BE2C (cell line): ENCODE measurements around the gene ANGPT4.

Experiments used
- DNase-seq: peaks from one replicate; pipeline ENCODE4 v3.0.0-alpha.2; 2020
- H3K27me3 ChIP-seq: fragments of 250-450 bp; sonication (Bioruptor Pico); 2 replicates; pipeline ENCODE4 v1.5.1; 2020; ENCODE audit warnings: mild to moderate bottlenecking
- H3K36me3 ChIP-seq: fragments of 250-450 bp; sonication (Bioruptor Pico); 2 replicates; pipeline ENCODE4 v1.5.1; 2020; ENCODE audit warnings: mild to moderate bottlenecking
- H3K4me1 ChIP-seq: fragments of 250-450 bp; sonication (Bioruptor Pico); 2 replicates; pipeline ENCODE4 v1.5.1; 2020
- H3K4me3 ChIP-seq: 2 replicates; pipeline ENCODE4 v1.5.1; 2011; ENCODE audit warnings: low read depth, low read length
- H3K9me3 ChIP-seq: fragments of 250-450 bp; sonication (Bioruptor Pico); 2 replicates; pipeline ENCODE4 v1.5.1; 2020
- TF ChIP-seq, protein P1 (sequence below): IDR thresholded peaks from 2 replicates; pipeline ENCODE4 v1.5.1; 2012; ENCODE audit warnings: mild to moderate bottlenecking, low read depth, low read length

The ANGPT4 gene

DNA sequence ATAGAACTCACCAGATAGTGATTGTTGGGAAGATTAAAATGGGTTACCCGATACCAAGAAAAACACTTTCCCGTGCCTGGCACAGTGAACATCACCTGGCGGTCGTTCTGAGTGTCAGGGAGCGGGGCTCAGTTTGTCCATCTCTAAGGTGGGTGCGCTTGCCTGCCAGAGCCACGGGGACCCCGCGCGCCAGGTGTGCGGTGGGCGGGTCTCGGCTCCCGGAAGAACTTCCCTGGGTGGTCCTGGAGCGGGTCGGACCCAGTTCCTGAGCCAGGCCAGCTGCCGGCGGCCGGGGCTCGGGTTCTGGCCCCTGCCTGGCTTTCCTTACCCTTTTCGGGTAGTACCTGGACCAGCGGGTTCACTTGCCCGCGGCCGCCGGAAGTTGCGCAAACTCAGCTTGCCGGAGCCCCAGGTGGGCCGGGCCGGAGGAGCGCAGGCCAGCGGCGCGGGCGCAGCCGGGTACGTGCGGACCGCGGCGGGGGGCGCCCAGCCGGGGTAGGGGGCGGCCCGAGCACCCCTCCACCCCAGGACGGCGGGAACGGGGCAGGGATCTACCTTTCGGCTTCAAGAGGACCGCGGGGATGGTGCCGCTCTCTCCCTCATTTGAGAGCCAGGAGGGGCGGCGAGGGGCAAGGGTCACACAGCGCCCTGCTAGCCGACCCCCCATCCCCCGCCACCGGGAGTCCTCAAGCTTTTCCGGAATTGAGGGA, 75.1 kb downstream of the ANGPT4 start:
- no peak for DNase-seq
- TF ChIP-seq, protein P1, sequence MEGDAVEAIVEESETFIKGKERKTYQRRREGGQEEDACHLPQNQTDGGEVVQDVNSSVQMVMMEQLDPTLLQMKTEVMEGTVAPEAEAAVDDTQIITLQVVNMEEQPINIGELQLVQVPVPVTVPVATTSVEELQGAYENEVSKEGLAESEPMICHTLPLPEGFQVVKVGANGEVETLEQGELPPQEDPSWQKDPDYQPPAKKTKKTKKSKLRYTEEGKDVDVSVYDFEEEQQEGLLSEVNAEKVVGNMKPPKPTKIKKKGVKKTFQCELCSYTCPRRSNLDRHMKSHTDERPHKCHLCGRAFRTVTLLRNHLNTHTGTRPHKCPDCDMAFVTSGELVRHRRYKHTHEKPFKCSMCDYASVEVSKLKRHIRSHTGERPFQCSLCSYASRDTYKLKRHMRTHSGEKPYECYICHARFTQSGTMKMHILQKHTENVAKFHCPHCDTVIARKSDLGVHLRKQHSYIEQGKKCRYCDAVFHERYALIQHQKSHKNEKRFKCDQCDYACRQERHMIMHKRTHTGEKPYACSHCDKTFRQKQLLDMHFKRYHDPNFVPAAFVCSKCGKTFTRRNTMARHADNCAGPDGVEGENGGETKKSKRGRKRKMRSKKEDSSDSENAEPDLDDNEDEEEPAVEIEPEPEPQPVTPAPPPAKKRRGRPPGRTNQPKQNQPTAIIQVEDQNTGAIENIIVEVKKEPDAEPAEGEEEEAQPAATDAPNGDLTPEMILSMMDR, result no peak
- H3K4me3 ChIP-seq, result no peak overlapping the region
- H3K27me3 ChIP-seq, result no peaks in the 10 kb centered on the region
- no peaks in the 10 kb centered on the region for H3K36me3 ChIP-seq
- H3K9me3 ChIP-seq, result no peaks in the 10 kb centered on the region
- no peaks in the 10 kb centered on the region for H3K4me1 ChIP-seq

DNA sequence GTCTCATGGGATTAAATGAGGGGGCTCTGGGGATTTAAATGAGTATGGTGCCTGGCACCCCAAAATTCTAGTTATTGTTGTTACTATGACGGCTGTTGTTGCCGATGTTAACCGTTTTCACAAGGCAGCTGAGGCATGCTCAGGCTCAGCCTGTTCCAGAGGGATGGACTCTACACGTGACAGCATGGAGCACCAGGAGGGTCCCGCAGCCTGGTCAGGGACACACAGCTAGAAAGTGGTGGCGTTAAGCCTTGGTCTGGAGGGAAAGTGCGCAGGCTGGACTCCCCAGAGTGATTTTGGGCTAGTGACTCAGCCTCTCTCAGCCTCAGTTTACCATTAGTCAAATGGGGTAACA, 75.7 kb downstream of the ANGPT4 start:
- Histone ChIP-seq H3K36me3 (no peaks in the 10 kb centered on the region), H3K4me1 (no peaks in the 10 kb centered on the region), H3K27me3 (no peaks in the 10 kb centered on the region), H3K4me3 (no peak overlapping the region), H3K9me3 (no peaks in the 10 kb centered on the region)
- no peak for DNase-seq
- TF ChIP-seq, protein P1, result no peak

DNA sequence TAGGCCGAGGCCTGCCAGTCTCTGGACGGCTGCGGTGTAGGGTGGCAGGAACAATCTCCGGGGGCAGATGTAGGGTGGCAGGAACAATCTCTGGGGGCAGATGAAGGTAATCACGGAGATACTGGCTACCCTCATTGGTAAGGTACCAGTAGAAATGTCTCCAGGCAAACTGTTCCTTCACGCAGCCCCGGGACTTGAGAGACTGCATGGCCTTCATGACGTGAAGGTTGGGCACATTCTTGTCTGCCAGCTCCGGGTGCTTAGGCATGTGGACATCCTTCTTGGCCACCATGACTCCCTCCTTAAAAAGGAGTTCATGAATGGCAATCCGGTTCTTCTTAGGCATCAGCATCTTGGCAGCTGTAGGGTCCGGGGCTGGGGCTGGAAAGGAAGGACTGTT, 76.5 kb downstream of the ANGPT4 start:
- Histone ChIP-seq H3K9me3 (no peaks in the 10 kb centered on the region), H3K4me1 (no peaks in the 10 kb centered on the region), H3K4me3 (no peak overlapping the region), H3K36me3 (no peaks in the 10 kb centered on the region), H3K27me3 (no peaks in the 10 kb centered on the region)
- TF ChIP-seq, protein P1, result no peak
- no peak for DNase-seq

DNA sequence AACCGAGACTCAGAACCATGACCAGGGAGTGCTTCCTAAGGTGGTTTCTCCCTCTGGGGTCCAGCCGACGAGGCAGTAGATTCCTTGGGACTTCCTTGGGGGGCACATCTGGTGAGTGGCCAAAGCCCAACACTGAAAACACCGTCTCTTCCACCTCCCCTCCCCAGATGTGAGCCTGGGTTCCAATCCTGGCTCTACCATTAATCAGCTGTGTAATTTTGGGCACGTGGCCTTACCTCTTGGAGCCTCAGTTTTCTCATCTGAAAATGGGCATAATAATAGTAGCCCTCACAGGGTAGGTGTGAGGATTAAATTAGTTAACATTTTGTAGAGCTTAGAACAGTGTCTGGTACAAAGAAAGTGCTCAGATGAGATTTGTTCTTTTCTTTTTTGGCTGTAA, 77.1 kb downstream of the ANGPT4 start:
- TF ChIP-seq, protein P1, result no peak
- Histone ChIP-seq H3K36me3 (no peaks in the 10 kb centered on the region), H3K9me3 (no peaks in the 10 kb centered on the region), H3K4me3 (no peak overlapping the region), H3K4me1 (no peaks in the 10 kb centered on the region), H3K27me3 (no peaks in the 10 kb centered on the region)
- no peak for DNase-seq

DNA sequence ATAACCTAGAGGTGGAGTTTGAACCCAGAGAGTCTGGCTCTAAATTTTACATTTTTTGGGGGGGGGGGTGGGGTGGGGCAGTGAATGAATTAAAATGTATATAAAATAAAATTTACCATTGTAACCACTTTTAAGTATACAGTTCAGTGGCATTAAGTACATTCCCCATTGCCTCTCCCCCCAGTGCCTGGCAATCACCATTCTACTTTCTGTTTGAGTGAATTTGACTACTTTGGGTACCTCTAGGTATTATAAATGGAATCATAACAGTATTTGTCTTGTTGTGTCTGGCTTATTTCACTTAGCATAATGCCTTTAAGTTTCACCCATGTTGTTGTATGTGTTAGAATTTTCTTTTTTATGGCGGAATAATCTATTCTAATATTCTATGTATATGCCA, 79.9 kb downstream of the ANGPT4 start:
- Histone ChIP-seq H3K4me3 (no peak overlapping the region), H3K36me3 (no peaks in the 10 kb centered on the region), H3K9me3 (no peaks in the 10 kb centered on the region), H3K27me3 (no peaks in the 10 kb centered on the region), H3K4me1 (no peaks in the 10 kb centered on the region)
- TF ChIP-seq, protein P1, result no peak
- no peak for DNase-seq

DNA sequence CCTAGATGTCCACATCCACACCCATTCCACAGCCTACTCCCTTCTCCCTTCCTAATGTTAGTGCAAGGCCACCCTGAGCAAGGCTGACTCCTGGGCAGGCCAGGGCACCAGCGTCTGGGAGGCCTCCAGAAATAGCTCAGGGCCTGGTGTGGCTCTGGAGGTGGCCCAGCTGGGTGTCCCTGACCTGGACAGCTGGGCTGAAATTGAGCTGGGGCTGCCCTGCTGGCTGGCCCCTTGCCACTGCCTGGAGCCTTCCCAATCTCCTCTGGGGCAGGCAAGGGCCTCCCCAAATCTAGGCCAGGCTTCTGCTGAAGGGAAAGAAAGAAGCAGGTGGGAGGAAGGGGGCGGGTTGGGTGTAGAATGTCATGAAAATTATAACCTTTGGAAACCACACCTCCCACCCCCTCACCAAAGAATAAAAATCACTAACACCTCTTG, 80.5 kb downstream of the ANGPT4 start:
- Histone ChIP-seq H3K4me1 (no peaks in the 10 kb centered on the region), H3K27me3 (no peaks in the 10 kb centered on the region), H3K36me3 (no peaks in the 10 kb centered on the region), H3K9me3 (no peaks in the 10 kb centered on the region), H3K4me3 (no peak overlapping the region)
- TF ChIP-seq, protein P1, result no peak
- no peak for DNase-seq
